ENCODE measurements around the gene ELF1. TPM values are rescaled to one million over a fixed set of nuclear protein-coding genes. Genes with fewer than 3 reads are reported as not detected.

The ELF1 gene
- total and polyA plus RNA-seq, 2 of the 8 experiments (the other 6 are each of a cell fraction or from before 2014, with no cell fraction given), result 5.6 to 18.2 TPM

DNA sequence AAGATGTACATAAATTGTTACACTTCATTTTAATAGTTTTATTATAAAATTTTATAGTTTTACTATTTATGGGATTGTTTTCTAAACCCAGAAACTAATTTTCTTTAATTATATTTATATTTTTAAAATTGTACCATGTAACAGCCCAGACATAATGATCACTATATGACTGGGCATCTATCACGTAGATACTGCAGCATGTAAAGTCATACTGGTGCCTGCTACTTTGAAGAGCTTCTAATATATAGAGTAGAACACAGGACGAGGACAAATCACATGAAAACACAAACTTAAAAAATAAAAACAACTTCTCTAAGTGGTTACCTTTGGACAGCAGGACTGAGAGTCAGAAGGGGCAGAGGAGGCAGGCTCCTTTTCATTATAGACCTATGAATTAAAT is 5.3 kb downstream of the ELF1 start (continued):
- TF ChIP-seq CHD7 (IDR thresholded peaks at IDR 0.05; ENCODE audit: insufficient replicate concordance, low read length) (no peak), CBX5 (IDR thresholded peaks at IDR 0.05; ENCODE audit: low read depth, low read length) (no peak), SP2 (IDR thresholded peaks at IDR 0.05; ENCODE audit: low read length) (no peak), HDAC2 (IDR thresholded peaks at IDR 0.05; ENCODE audit: borderline replicate concordance in 1 of 2, low read depth in 2 of 2, low read length in 2 of 2) (no peak), TAF1 (IDR thresholded peaks at IDR 0.05; ENCODE audit: low read depth, low read length) (no peak), GABPA (IDR thresholded peaks at IDR 0.05; ENCODE audit: borderline replicate concordance, insufficient read depth, low read length) (no peak), SP4 (IDR thresholded peaks at IDR 0.05; ENCODE audit: low read length) (no peak), TAF7 (optimal IDR thresholded peaks at IDR 0.05; ENCODE audit: borderline replicate concordance, low read depth, low read length) (no peak), KDM4A (IDR thresholded peaks at IDR 0.05; ENCODE audit: low read depth, low read length, severe bottlenecking) (no peak), TBP (IDR thresholded peaks at IDR 0.05; ENCODE audit: low read depth, low read length) (no peak), HDAC6 (IDR thresholded peaks at IDR 0.05; ENCODE audit: low read depth, low read length) (no peak), CHD2 (IDR thresholded peaks at IDR 0.05; ENCODE audit: low read length) (no peak), BACH1 (IDR thresholded peaks at IDR 0.05; ENCODE audit: low read length) (no peak)
